Mesenchymal stem cell (in vitro differentiated cells and primary cell): ENCODE measurements around the gene GPATCH1.

ENCODE experiments used
- DNase-seq: peaks from one replicate; pipeline ENCODE4 v3.0.0-alpha.2; 2013
- H2AFZ ChIP-seq: one replicate; pipeline ENCODE4 v1.6.1; 2013; ENCODE audit warnings: low read depth, mild to moderate bottlenecking, control low read depth, inconsistent platforms, low read length, moderate library complexity
- H2AK5ac ChIP-seq: 2 replicates; pipeline ENCODE4 v1.6.1; 2013; ENCODE audit warnings: low read length, moderate library complexity, mild to moderate bottlenecking, inconsistent platforms; ENCODE audit not compliant: severe bottlenecking
- H2BK120ac ChIP-seq: one replicate; pipeline ENCODE4 v1.6.1; 2013; ENCODE audit warnings: low read depth, mild to moderate bottlenecking, inconsistent platforms, low read length, moderate library complexity
- H2BK12ac ChIP-seq, 2 experiments: one replicate each; pipeline ENCODE4 v1.6.1; 2013; ENCODE audit warnings: inconsistent platforms in 2 of 2, low read length in 2 of 2, mild to moderate bottlenecking in 2 of 2, moderate library complexity in 2 of 2, control low read depth in 1 of 2
- H2BK15ac ChIP-seq: one replicate; pipeline ENCODE4 v1.6.1; 2013; ENCODE audit warnings: mild to moderate bottlenecking, low read depth, inconsistent platforms; ENCODE audit not compliant: poor library complexity, severe bottlenecking
- H2BK5ac ChIP-seq: 2 replicates; pipeline ENCODE4 v1.6.1; 2013; ENCODE audit warnings: low read depth, mild to moderate bottlenecking, low read length, control low read depth, inconsistent platforms; ENCODE audit not compliant: poor library complexity, severe bottlenecking
- H3K14ac ChIP-seq, 2 experiments: one replicate each; pipeline ENCODE4 v1.6.1; 2013; ENCODE audit warnings: inconsistent platforms in 2 of 2, low read length in 2 of 2, control low read depth in 1 of 2, mild to moderate bottlenecking in 1 of 2, moderate library complexity in 1 of 2
- H3K18ac ChIP-seq, 2 experiments: one replicate each; pipeline ENCODE4 v1.6.1; 2013; ENCODE audit warnings: inconsistent platforms in 2 of 2, low read length in 2 of 2, control low read depth in 1 of 2, low read depth in 1 of 2, mild to moderate bottlenecking in 1 of 2
- H3K23ac ChIP-seq, 2 experiments: one replicate each; pipeline ENCODE4 v1.6.1; 2013; ENCODE audit warnings: inconsistent platforms in 2 of 2, low read length in 2 of 2, mild to moderate bottlenecking in 2 of 2, moderate library complexity in 2 of 2, control low read depth in 1 of 2
- H3K27ac ChIP-seq: 2 replicates; pipeline ENCODE4 v1.5.1; 2013; ENCODE audit warnings: mild to moderate bottlenecking, moderate library complexity, low read length, control low read depth, inconsistent platforms; ENCODE audit not compliant: poor library complexity, severe bottlenecking
- H3K27me3 ChIP-seq, 2 experiments: 2 replicates each; pipeline versions ENCODE4 v1.6.1 to v1.7.0; 2013; ENCODE audit warnings: low read length in 2 of 2, mild to moderate bottlenecking in 2 of 2, moderate library complexity in 2 of 2, control low read depth in 1 of 2, inconsistent platforms in 1 of 2; ENCODE audit not compliant: control insufficient read depth in 1 of 2, insufficient read depth in 1 of 2
- H3K36me3 ChIP-seq, 2 experiments: 2 replicates each; pipeline versions ENCODE4 v1.6.1 to v1.7.0; 2013; ENCODE audit warnings: low read length in 2 of 2, control low read depth in 1 of 2, inconsistent platforms in 1 of 2, low read depth in 1 of 2, mild to moderate bottlenecking in 1 of 2; ENCODE audit not compliant: insufficient read depth in 2 of 2, control insufficient read depth in 1 of 2
- H3K4ac ChIP-seq, 2 experiments: one replicate each; pipeline ENCODE4 v1.6.1; 2013; ENCODE audit warnings: inconsistent platforms in 2 of 2, low read length in 2 of 2, mild to moderate bottlenecking in 2 of 2, moderate library complexity in 2 of 2, control low read depth in 1 of 2, low read depth in 1 of 2
- H3K4me1 ChIP-seq: 2 replicates; pipeline ENCODE4 v1.6.1; 2013; ENCODE audit warnings: low read depth, low read length, control low read depth; ENCODE audit not compliant: control insufficient read depth, insufficient read depth
- H3K4me2 ChIP-seq: 2 replicates; pipeline ENCODE4 v1.6.1; 2013; ENCODE audit warnings: low read length, mild to moderate bottlenecking, inconsistent platforms; ENCODE audit not compliant: poor library complexity, severe bottlenecking
- H3K4me3 ChIP-seq, 2 experiments: 2 replicates each; pipeline versions ENCODE4 v1.5.1 to v1.7.0; 2013; ENCODE audit warnings: low read length in 2 of 2, mild to moderate bottlenecking in 2 of 2, control low read depth in 1 of 2, low read depth in 1 of 2; ENCODE audit not compliant: insufficient read depth in 1 of 2
- H3K79me1 ChIP-seq: replicated peaks from 2 replicates; pipeline ENCODE4 v1.6.1; 2013; ENCODE audit warnings: mild to moderate bottlenecking, control low read depth, low read length, inconsistent platforms; ENCODE audit not compliant: poor library complexity, severe bottlenecking
- H3K9ac ChIP-seq: 2 replicates; pipeline ENCODE4 v1.7.0; 2013; ENCODE audit warnings: mild to moderate bottlenecking, low read length, moderate library complexity
- H3K9me3 ChIP-seq: 2 replicates; pipeline ENCODE4 v1.7.0; 2013; ENCODE audit warnings: mild to moderate bottlenecking, low read length; ENCODE audit not compliant: control insufficient read depth
- H4K8ac ChIP-seq: one replicate; pipeline ENCODE4 v1.6.1; 2013; ENCODE audit warnings: inconsistent platforms, mild to moderate bottlenecking, low read length, moderate library complexity
- H4K91ac ChIP-seq: one replicate; pipeline ENCODE4 v1.6.1; 2013; ENCODE audit warnings: mild to moderate bottlenecking, low read length, inconsistent platforms
- WGBS: methylation state at CpG from one replicate; pipeline ENCODE4 v1.1.7; 2013; ENCODE audit warnings: mixed read lengths; 5-methylcytosine and 5-hydroxymethylcytosine counted together

GPATCH1 gene

DNA sequence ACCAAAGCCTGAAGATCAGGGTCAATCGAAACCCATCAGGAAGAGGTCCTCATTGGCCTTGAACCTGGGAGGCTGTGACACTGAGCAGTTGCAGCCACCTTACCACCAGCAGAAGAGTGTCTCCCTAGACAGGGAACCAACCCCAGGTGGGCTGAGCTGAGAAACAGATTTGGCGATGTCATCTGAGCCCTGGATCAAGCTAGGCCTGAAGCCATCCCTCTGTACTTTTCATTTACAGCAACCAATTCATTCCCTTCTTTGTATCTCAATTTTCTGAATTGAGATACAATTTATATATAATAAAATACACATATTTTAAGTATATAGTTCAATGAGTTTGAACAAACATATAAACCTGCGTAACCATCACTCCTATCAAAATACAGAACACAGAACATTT is 30.9 kb upstream of the GPATCH1 start:
- H3K18ac ChIP-seq: no peak overlapping the region
- H3K9me3 ChIP-seq: no peaks in the 10 kb centered on the region
- H2BK12ac ChIP-seq: no peak overlapping the region
- H3K14ac ChIP-seq: no peak overlapping the region
- H3K4ac ChIP-seq: no peak overlapping the region
- H4K8ac ChIP-seq: no peak overlapping the region
- H3K4me1 ChIP-seq: peaks cover 24% of the 10 kb centered on the region
- H3K4me3 ChIP-seq: no peak overlapping the region
- no peaks in the 10 kb centered on the region for H3K27me3 ChIP-seq
- no peak overlapping the region for H3K27ac ChIP-seq
- no peak overlapping the region for H2BK5ac ChIP-seq
- no peak overlapping the region for H3K23ac ChIP-seq
- no peak for DNase-seq
- no peak overlapping the region for H3K9ac ChIP-seq
- 99% methylated on average over 2 of the region's 3 CpGs for WGBS
- H2AK5ac ChIP-seq: peak overlapping the region; percentile 27
- no peak overlapping the region for H2AFZ ChIP-seq
- no peak overlapping the region for H4K91ac ChIP-seq
- no peak overlapping the region for H2BK120ac ChIP-seq
- peaks cover 24% of the 10 kb centered on the region for H3K79me1 ChIP-seq
- no peak overlapping the region for H2BK15ac ChIP-seq
- peaks cover 0 to 26% of the 10 kb centered on the region in 2 experiments for H3K36me3 ChIP-seq
- no peak overlapping the region for H3K4me2 ChIP-seq

DNA sequence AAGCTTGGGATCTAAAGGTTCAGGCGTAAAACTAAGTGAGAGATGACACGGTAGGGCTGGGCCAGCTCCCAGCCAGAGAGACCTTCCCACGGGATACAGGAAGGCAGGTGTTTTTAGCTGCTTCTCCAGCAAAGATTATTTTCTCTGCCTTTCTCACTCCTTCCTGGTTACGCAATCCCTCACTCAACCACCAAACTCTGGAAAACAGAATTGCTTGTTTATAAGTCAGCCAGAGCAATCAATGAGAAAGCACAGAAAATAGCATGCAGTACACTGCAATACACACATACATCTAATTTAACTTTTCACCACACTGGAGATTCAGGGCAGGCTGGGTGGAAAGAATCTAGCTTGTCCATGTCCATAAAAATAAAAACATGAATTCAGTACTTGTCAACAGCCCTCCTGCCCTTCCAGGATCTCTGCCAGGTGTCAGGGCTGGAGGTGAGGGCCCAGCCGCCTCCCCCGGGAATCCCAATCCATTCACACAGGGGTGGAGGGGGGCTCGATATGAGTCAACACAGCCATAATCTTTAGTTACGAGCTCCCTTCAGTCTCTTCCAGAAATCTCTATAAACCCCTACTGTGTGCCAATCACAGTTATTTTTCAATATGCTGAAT is 28.5 kb upstream of the GPATCH1 start:
- no peak overlapping the region for H2BK5ac ChIP-seq
- 77% methylated on average over 7 of the region's 8 CpGs for whole genome bisulfite sequencing
- peak; percentile 71 for DNase-seq
- no peak overlapping the region for H2BK120ac ChIP-seq
- peak overlapping the region; percentile 30 for H3K27ac ChIP-seq
- H2AFZ ChIP-seq: no peak overlapping the region
- H3K18ac ChIP-seq: no peak overlapping the region
- no peak overlapping the region for H3K4me3 ChIP-seq
- H3K27me3 ChIP-seq: no peaks in the 10 kb centered on the region
- H2BK15ac ChIP-seq: peak overlapping the region; percentile 39
- peaks cover 0 to 23% of the 10 kb centered on the region in 2 experiments for H3K36me3 ChIP-seq
- peak overlapping the region; percentile 60 for H2AK5ac ChIP-seq
- H3K14ac ChIP-seq: no peak overlapping the region
- H3K9me3 ChIP-seq: no peaks in the 10 kb centered on the region
- no peak overlapping the region for H3K23ac ChIP-seq
- H3K79me1 ChIP-seq: peaks cover 22% of the 10 kb centered on the region
- no peak overlapping the region for H3K9ac ChIP-seq
- H3K4ac ChIP-seq: no peak overlapping the region
- peaks cover 23% of the 10 kb centered on the region for H3K4me1 ChIP-seq
- no peak overlapping the region for H4K91ac ChIP-seq
- peak overlapping the region; percentile 29 for H4K8ac ChIP-seq
- no peak overlapping the region for H2BK12ac ChIP-seq
- no peak overlapping the region for H3K4me2 ChIP-seq

DNA sequence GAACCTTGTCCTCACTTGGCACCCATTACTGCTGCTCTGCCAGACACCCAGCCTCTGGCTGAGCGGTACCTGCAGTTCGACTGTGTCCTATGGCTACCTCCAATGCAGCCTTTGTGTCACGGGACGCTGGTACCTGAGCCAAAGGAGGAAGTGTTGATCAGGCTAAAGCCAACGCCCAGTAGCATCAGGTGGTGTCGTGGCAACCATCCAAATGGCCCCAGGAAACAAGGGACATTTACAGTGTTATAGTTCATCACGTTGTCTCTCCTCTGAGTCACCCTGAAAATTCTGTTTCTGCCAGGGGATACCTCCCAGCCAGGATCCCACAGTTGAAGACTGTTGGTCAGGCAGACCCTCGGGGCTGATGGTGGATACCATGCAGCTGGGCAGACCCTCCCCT is 26.4 kb upstream of the GPATCH1 start:
- no peak for DNase-seq
- peak overlapping the region; percentile 84 for H2BK15ac ChIP-seq
- no peak overlapping the region for H3K4ac ChIP-seq
- H3K4me2 ChIP-seq: no peak overlapping the region
- no peaks in the 10 kb centered on the region for H3K27me3 ChIP-seq
- no peak overlapping the region for H4K8ac ChIP-seq
- peaks cover 25% of the 10 kb centered on the region for H3K4me1 ChIP-seq
- no peak overlapping the region for H2AFZ ChIP-seq
- no peak overlapping the region for H2BK120ac ChIP-seq
- H3K18ac ChIP-seq: no peak overlapping the region
- no peak overlapping the region for H3K9ac ChIP-seq
- H2BK5ac ChIP-seq: no peak overlapping the region
- H2BK12ac ChIP-seq: no peak overlapping the region
- H3K79me1 ChIP-seq: peaks cover 14% of the 10 kb centered on the region
- H4K91ac ChIP-seq: no peak overlapping the region
- peaks cover 0 to 18% of the 10 kb centered on the region in 2 experiments for H3K36me3 ChIP-seq
- no peak overlapping the region for H3K4me3 ChIP-seq
- H3K27ac ChIP-seq: no peak overlapping the region
- no peaks in the 10 kb centered on the region for H3K9me3 ChIP-seq
- H3K14ac ChIP-seq: no peak overlapping the region
- WGBS: 89% methylated on average over 8 of the region's 8 CpGs
- H2AK5ac ChIP-seq: no peak overlapping the region
- H3K23ac ChIP-seq: no peak overlapping the region

DNA sequence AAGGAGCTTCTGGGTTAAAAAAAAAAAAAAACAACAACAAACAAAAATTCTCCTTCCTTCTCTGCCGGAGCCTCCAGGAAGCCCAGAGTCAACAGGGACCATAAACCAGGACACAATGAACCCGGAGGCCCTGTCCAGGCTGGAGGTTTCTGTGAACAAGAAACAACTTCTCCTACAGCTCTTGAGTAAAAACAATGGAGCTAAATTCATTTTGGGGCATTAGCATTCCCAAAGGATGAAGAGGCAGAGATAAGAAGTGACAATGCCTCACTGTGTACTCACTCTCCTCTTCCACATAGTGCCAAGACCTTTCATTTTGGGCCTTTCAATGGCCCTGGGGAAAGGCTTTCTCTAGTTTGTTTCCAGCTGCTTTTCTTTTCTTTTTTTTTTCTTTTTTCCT is 25.3 kb upstream of the GPATCH1 start:
- Histone ChIP-seq H3K79me1 (peaks cover 10% of the 10 kb centered on the region), H4K91ac (no peak overlapping the region), H3K4me3 (no peak overlapping the region), H2BK12ac (no peak overlapping the region), H2BK5ac (no peak overlapping the region), H2BK120ac (no peak overlapping the region), H3K14ac (no peak overlapping the region), H3K36me3 (peaks cover 0 to 13% of the 10 kb centered on the region in 2 experiments), H2AK5ac (no peak overlapping the region), H3K9me3 (no peaks in the 10 kb centered on the region), H3K4me2 (no peak overlapping the region), H3K27ac (no peak overlapping the region), H3K27me3 (no peaks in the 10 kb centered on the region), H3K4me1 (peaks cover 29% of the 10 kb centered on the region), H3K23ac (no peak overlapping the region), H2AFZ (no peak overlapping the region), H3K4ac (no peak overlapping the region), H3K18ac (no peak overlapping the region), H3K9ac (no peak overlapping the region), H2BK15ac (no peak overlapping the region), H4K8ac (no peak overlapping the region)
- 17% methylated on average over 1 of the region's 2 CpGs for WGBS
- DNase-seq: no peak
